HuH-7.5 (cell line): ENCODE data around the gene ZNF407.

ENCODE experiments used
- DNase-seq: peaks from one replicate; pipeline ENCODE4 v3.0.0; 2011; ENCODE audit warnings: low spot score

Gene ZNF407

DNA sequence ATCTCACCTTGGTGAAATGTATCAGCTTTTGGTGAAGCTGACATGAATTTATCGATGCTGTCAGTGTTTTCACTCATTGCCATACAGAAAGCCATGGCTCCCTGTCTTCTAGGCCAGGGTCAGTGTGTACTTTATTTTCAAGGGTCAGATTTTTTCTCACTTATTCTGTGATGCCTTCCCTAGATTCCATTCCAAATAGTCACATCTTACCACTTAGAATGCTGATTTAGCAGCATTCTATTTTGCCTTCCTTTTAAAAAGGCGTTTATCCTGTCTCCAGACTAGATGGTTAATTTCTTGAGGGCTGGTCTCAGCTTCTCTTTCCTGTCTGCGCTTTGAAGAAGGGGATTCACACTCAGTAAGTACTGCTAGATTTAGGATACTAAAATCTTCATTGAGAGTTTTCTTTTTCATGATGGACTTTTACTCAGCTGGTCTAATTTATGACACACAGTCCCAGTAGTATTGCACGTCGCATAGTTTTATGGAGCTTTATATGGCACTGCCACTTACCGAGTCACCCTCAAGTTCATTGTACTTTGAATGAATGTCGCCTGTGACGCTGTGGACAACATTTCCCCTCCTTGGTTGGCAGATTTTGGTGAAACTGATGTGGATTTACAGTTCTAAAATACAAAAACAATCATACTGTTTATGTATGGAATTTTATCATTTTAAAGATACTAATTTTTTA, 194.0 kb downstream of the ZNF407 start:
- DNase-seq = no peak

DNA sequence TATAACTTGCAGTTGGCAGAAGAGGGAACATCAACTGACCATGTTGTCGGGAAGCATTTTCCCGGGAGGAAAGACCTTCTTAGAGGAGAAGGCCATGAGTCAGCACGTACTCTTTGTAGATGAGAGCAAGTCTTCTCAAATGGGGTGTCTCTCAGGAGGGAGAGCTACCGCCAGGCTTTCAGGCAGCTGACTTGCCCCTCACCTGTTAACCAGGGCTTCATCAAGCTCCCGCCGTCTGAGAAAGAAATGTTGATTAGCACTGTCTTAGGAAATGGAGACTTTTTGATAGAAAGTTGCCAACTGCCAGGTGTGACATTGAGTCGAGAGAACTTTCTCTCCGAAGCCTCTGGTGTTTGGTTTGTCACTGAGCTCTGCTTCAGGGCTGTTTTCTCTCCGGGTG, 196.1 kb downstream of the ZNF407 start:
- DNase-seq = no peak

DNA sequence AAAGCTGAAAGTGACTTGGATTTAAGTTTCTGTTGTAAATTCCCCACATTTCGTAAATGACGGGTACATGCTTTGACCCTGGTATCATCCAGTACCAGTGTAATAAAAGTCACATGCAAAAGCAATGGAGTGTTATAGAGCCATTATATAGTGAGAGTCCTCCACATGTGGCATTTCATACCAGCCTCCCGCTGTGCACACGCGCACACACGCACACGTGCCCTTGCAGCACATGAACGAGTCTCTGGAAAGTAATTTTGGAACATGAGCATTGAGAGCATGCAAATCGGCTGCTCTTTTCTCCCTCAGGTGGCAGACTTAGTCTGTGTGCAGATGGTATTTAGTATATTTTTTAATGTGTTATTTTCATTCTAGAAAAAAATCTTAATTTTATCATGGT, 198.1 kb downstream of the ZNF407 start:
- DNase-seq = no peak

DNA sequence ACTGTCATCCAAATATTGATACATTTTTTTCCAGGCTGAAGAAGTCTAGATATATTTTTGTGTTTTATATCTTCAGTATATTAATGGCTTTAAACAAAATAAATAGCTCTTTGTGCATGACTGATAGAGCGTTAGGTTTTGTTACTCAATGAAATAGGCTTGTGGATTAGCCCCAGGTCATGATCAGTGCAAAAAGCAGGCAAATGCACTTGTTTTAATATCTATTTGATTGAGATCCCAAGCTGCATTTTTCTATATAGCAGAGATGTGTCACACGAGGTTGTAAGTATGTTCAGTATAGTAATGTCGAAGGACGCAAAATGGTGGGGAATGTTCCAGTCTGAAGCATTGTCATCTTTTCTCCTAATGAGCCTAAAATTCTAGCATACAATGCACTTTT, 198.5 kb downstream of the ZNF407 start:
- DNase-seq = no peak

DNA sequence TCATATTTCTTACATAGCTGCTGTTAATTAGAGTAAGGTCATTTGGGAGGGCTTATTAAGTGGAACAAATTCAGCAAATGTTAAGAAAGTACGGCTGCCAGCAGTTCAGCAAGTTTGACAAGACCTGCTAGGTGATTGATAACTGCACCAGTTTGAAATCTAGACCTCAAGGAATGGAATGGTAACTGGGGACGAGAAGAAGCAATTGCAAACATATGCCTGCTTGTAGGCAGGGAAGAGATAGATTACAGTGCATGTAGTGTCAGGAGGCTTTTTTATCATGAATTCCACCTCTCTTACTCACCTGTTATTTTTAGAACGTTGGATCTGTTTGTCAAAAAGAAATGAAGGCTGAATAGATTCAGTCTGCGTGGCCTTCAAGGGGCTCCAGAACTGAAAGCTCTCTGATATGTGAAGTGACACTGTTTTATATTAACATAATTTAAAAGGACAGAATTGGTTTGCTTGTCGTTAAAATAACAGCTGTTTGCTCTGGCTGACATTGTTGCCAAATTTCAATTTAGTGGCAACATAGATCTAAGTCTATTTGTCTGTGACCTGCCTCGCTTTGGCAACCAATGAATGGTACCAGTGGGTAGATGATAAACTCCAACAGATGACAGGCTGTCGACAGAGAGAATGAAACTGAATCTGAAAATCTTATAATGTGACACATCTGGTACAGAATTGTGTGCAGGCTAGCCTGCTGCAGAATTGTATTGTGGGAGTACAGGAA, 199.3 kb downstream of the ZNF407 start:
- DNase-seq = no peak

DNA sequence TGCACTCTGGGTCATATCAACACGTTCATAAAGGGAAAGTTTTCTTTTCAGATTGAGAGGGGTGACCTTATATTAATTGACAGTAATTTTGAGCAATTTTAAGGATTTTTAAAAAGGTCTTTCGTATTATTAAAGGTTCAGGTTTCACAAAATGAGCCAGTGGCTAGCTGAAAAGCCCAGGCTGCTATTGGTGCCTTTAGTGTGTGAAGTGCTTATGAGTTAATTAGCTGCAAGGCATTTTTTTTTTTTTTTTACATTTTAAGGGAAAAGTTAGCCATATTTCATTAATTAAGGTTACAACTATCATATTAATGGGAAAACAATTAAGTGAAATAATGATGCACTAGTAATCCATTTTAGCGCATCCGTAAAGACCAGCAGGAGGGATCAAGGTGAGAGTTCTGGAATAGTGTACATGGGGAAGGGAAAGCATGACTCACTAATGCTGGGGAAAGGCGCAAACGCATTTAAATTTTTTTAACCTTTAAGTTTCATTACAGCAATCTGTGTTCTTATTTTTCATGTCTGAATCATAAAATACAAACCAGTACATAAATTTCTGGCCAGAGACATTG, 200.0 kb downstream of the ZNF407 start:
- DNase-seq = no peak

DNA sequence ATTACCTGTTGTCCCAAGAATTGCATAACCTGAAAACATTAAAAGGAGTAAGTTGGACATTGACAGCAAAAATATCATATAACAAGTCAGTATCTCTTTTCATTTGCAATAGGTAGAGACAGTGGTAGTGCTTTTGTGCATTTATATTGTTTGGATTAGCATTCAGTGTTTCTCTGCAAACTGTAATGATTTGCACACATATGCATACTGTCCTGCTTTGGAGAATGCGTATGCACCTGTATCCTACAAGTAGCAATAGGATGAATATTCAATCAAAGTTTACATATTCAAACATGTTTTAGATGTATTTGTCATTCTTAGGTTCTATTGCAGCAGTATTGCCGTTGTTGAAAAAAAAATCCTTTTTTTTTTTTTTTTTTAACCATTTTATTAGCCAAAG, 201.9 kb downstream of the ZNF407 start:
- DNase-seq = no peak

DNA sequence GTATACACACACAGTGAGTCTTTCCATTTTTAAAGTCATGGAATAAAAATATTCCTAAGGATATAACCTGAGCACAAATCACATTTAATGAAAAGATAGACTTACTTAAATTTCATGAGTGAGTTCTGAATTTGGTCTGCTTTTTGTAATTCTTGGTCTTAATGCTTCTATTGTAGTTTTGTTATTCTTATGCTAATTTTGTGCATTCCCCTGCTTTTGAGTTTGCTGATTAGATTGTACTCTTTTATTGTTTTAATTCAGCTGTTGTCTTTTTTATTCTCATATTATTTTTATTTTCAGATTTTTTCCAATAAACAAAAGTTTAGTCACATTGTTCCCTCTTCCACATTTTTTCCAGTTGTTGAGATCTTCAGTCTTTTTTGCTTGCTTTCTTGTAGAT, 202.4 kb downstream of the ZNF407 start:
- DNase-seq = no peak

DNA sequence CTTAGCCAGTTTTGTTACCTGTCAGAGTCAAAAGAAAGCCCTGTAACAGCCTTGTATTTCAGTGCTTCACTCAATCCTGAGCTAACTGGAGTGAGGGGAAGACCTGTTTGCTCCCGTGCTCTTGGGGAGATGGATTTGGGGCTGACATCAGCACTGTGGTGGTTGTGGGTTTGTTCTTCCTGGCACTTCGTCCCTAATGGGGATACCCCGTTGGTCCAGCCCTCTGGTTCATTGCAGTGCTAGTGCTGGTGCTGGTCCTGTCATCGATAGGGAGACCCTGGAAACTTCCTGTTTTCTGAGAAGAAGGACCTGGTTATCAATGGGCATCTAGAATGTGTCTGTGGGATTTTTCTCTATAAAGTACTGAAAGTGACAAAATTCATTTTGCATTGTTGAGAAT, 205.4 kb downstream of the ZNF407 start:
- no peak for DNase-seq

DNA sequence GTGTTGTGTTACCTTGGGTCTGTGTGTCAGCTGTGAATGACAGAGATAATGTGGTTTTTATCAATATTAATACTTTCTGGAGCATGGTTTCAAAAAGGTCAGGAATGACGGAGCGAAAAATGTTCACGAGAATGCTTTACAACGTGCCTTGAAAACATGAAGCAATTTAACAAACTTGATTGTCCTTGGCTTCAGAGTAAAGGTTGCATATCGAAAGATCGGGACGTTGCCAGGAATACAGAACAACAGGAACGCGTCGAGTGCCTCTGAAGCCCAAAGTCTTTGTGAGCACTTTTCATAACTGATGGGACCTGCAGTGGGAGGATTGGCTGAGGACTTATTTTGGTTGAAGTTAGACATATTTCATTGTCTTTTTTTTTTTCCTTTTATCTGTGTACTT, 206.1 kb downstream of the ZNF407 start:
- DNase-seq = no peak

DNA sequence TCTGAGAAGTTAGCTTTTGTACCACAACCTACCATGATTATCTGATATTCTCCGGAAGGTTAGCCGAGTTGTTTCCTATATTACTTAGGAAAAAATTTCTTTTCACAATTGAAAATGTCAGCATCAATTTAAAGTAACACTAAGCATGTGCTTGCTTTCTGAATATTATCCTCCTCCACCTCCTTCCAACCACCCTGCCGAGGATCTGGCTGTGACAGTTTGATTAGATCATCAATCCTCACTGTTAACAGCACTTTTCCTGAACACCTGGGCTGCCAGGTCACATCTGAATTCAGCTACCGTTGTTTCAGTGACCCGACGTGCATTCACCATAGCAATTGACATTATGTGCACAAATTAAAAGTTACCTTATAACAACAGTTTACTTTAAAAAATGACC, 207.0 kb downstream of the ZNF407 start:
- no peak for DNase-seq

DNA sequence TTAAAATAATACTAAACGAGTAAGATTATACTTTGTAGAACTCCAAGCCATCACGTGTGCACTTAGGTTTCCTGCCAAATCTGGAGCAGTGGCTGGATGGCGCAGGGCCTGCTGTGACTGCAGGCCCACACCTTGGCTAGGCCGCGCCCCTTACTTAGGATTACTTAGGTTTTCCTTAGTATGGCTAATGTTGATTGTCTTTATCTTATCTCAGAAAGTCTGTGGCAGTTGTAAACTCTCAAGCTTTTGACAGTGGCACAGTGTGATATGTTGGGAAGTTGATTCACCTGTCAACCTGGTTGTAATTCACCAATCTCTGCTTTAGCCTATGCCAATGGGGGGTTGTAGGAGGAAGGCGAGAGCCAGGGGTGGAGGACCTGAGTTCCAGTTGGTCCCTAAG, 208.4 kb downstream of the ZNF407 start:
- no peak for DNase-seq

DNA sequence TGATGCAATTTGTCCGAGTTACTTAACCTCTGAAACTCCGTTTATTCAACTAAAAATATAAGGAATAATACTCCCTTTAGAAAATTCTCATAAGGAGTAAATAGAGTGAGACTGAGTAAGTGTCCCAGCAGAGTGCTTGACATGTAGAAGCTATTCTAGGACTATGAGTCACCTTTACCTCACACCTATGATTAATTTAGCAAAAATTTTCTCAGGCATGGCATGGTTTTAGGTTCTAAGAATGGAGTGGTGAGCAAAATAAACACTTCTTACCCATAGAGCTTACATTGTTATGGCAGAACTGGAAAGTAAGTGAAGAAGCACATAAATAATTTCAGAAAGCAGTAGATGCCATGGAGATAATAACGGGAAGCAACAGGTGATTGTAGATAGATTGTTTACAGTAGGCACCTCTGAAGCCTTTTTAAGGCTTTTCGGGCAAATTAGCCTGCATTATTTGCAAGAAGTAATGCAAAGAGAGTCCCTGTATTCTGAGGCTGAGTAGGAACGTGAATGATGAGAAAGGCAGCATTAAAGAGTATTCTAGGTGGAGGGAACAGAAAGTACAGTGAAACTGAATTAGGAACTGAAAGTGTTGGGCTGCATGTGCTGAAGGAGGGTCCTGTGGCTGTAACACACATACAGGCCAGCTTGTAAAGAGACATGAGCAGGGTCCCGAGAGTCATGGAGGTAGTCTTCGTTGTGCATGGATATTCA, 209.2 kb downstream of the ZNF407 start:
- no peak for DNase-seq

DNA sequence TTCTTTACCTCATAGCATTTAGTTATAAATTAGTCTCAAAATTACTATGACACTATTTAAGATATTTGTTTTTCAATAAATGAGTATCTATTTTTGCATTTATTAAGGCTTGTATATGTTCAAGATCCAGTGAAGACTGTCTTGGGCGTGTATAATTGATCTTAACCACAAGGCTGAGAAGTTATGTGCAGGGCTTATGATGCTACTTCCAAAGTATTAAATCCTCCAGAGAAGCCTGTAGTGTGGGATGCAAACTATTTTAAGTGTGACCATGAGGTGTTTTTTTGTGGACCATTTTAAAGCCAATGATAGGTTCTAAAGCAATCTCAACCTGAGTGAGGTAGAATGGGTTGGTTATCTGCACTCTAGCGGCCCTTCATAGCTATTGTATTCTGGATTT, 219.9 kb downstream of the ZNF407 start:
- DNase-seq = no peak

DNA sequence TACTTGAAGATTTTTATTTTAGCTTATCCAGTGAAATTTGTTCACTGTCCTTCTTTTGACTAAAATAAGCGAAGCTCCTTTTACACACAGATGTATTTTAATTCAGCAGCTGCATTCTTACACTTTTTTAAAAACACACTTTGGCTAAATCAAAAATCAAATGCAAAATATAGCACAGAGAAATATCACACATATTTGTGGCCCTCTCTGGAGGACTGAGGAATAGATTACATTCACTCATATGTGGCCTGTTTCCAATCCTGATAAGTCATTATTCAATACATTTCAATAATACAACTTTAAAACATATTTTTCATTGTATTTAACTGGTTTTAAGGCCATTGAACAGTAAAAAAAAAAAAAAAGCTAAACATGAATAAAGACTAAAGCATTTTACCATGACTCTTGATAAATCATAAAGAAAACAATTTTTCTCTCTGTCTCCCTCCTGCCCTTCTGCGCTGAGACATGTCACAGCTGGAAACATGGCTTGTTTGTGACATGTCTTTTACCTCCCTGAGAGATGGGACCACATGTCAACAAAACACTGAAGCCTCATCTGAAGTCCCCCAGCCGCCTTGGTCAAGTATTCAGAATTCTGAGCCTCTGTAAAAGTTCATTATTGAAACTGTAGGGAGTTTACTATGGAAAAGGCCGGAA, 221.0 kb downstream of the ZNF407 start:
- no peak for DNase-seq

DNA sequence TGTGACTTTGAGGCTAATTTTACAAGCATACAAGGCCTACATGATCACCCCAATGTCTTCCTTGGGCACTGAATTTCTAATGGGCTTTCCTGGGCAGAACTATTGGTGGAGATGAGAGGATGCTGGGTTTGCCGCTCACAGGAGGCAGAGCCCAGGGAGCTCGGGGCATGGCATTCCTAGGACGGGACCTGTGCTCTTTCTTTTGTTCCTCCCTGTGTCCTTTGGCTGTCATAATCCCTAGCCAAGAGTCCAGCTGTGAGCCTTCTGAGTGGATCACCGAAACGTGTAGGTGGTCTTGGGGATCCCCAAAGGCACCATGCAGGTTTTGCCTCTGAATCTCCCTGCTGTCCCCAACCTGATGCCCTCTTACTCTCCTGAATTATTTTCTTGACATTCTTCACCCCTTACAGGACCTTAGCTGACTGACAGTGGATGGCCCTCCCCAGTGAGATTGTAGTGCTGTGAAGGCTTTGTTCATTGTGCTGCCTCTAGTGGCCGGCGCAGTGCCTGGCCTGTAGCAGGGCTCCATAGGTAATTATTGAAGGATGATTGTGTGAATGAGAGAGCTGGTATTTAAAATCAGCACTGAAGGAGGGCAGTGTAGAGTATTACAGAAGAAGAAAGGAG, 221.9 kb downstream of the ZNF407 start:
- no peak for DNase-seq

DNA sequence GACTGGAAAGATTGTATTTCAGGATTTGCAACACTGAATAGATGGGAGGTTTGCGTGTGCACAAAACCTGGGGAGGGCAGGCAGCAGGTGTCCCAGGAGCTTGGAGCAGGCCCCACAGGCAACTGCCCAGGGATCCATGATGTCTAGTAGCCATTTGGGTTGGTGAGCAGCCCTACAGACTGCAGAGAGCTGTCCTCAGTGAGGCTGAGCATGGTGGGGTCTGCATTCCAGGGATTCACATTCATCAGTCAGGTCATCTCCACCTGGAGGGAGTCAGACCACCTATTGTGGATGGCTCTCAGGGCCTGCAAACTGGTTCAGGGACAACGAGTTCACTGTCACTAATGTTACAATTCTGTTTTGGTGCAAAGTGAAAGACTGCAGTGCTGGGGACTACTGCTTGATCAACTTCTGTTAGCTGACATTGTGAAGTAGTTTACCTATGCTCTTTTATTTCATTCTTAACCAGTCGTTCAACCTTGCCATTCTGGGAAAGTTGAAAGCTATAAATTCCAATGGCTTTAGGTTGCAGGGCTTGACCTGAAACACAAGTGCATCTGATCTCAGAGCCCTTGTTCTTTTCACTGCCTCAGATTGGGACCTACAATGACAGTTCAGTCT, 222.6 kb downstream of the ZNF407 start:
- DNase-seq = no peak

DNA sequence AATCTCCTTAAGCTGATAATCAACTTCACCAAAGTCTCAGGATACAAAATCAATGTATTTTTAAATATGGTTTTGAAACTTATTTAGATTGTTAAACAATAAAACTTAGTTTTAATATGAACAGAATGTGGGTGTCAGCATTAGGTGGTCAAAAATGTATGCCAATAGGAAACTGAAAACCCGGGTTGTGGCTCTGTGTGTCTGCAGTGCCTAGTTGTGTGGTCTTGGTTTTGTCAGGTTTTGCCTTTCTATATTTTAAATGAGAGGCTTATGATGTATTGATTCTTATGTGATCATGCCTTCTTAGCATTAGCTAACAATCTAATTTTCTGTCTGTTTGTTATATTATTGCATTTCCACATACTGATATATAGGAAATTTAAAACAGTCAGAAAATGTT, 227.8 kb downstream of the ZNF407 start:
- DNase-seq = no peak

DNA sequence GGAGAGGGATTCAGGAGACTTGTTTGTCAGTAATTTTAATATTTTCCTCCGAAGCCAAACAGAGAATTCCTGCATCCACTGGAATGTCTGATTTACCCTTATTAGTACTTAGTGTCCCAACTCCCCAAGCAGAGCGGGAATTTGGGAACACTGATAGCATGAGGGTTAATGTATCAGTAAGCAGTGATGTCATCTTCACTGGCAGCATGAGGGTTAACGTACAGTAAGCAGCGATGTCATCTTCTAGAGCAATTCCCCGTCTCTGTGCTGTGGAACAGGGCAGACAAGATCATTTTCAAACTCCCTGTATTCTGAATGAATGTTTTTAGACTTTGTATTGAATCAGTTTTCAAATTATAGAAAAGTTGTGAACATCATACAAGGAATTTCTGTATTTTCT, 228.9 kb downstream of the ZNF407 start:
- no peak for DNase-seq

DNA sequence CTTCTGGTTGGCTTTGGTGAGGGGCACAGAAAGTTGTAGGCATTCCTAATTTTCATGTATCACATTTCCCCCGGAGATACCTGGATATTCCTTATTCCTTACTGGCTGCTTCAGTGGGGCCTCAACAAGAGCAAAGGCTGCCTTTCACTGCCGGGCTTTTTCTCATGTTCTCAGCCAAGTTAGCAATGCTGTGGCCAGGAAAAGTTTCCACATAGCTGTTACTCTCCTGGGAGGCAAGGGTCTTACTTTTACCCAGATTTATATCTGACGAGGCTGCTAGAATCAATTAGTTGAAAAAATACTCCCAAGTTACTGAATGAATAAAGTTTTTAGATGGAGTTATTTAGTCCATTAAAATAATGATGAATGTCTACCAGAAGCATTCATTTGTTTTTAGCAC, 230.5 kb downstream of the ZNF407 start:
- no peak for DNase-seq

DNA sequence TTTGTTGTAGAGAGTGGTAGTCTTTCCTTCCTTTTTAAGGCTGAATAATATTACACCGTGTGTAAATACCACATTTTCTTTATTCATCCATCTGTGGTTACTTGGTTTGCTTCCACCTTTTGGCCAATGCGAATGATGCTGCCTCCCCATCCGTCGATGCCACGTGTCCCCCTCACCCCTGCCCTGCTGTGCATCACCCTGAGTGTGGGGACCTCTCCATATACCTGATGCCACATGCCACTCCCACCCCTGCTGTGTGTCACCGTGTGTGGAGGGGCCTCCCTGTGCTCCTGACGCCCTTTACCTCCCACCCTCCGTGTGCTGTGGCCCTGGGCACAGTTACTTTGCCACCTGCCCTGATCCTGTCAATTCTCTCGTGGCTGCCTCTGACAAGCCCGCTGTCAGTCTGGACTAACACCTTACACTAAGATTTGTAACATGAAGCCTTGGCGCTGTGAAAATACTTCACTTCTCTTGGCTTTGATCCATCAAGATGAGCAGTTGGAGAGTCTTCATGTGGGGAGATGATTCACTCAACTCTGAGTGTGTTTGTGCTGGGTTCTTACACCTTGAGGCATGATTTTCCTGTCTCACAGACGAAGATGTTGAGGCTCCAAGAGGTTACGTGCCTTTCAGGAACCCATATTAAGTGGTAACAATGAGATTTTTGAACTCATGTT, 234.0 kb downstream of the ZNF407 start:
- DNase-seq = no peak
